Gastroesophageal sphincter (tissue), 4 donors: Measurements from ENCODE around the gene CLIP2. TPM values are rescaled to one million over a fixed set of nuclear protein-coding genes. Genes with fewer than 3 reads are reported as not detected.

Experiments used
- ATAC-seq: fragments of 150-250 bp; one replicate; pipeline ENCODE4 v1.9.1; 2016; ENCODE audit warnings: mild to moderate bottlenecking, moderate library complexity
- H3K27ac ChIP-seq, 4 donors: fragments of 200-600 bp; sonication (generic) in 3 of 4; 1 replicate in 3 of 4; 2 replicates in 1 of 4; pipeline ENCODE4 v1.5.1; 2016 to 2019
- H3K27me3 ChIP-seq: fragments of 200-600 bp; sonication (generic); one replicate; pipeline ENCODE4 v1.5.1; 2019
- H3K36me3 ChIP-seq, 2 donors: fragments of 200-600 bp; sonication (generic); one replicate each; pipeline ENCODE4 v1.5.1; 2019; ENCODE audit warnings: control low read depth in 1 of 2
- H3K4me1 ChIP-seq, 3 donors: fragments of 200-600 bp; sonication (generic); 1 replicate in 2 of 3; 2 replicates in 1 of 3; pipeline ENCODE4 v1.5.1; 2016 to 2019; ENCODE audit warnings: control low read depth in 2 of 3
- H3K4me3 ChIP-seq, 2 donors: fragments of 200-600 bp; sonication (generic); one replicate each; pipeline ENCODE4 v1.5.1; 2019; ENCODE audit warnings: mild to moderate bottlenecking in 1 of 2, moderate library complexity in 1 of 2
- H3K9me3 ChIP-seq, 3 donors: fragments of 200-600 bp; sonication (generic); one replicate each; pipeline ENCODE4 v1.5.1; 2017 to 2019; ENCODE audit warnings: control low read depth in 2 of 3
- EP300 ChIP-seq: sonication (generic); formaldehyde crosslinking; IDR thresholded peaks from one replicate; pipeline ENCODE4 v1.6.1; 2017; ENCODE audit warnings: antibody characterized with exemption, mild to moderate bottlenecking
- POLR2A ChIP-seq, 2 donors: fragments of 450-650 bp; IDR thresholded peaks; one replicate each; pipeline ENCODE4 v1.6.1; 2017; ENCODE audit warnings: antibody characterized with exemption in 2 of 2, mild to moderate bottlenecking in 2 of 2, moderate library complexity in 1 of 2
- POLR2AphosphoS5 ChIP-seq: sonication (generic); formaldehyde crosslinking; IDR thresholded peaks from one replicate; pipeline ENCODE4 v1.6.1; 2017; ENCODE audit warnings: antibody characterized with exemption
- WGBS, 2 donors: methylation state at CpG; one replicate each; pipeline ENCODE4 v1.1.5; 2018; ENCODE audit warnings: low coverage in 1 of 2; 5-methylcytosine and 5-hydroxymethylcytosine counted together
- total RNA-seq, 4 donors: library from RNA; depleted of rRNA; stranded (reverse); fragments of >200 nt; gene quantifications; one replicate each; pipeline ENCODE4 v1.1.0, GENCODE V29; 2016
- TF ChIP-seq, protein P1 (sequence below), 4 experiments: fragments of 200-600 bp in 2 of 4; fragments of 450-650 bp in 2 of 4; sonication (generic) in 1 of 4; IDR thresholded peaks; one replicate each; pipeline ENCODE4 v1.5.1; 2017 to 2019; ENCODE audit warnings: antibody characterized with exemption in 4 of 4, mild to moderate bottlenecking in 2 of 4, moderate library complexity in 2 of 4

CLIP2 gene
- total RNA-seq, 4 donors from 2014 or later = 23.0 to 50.7 (median 35.5) TPM

DNA sequence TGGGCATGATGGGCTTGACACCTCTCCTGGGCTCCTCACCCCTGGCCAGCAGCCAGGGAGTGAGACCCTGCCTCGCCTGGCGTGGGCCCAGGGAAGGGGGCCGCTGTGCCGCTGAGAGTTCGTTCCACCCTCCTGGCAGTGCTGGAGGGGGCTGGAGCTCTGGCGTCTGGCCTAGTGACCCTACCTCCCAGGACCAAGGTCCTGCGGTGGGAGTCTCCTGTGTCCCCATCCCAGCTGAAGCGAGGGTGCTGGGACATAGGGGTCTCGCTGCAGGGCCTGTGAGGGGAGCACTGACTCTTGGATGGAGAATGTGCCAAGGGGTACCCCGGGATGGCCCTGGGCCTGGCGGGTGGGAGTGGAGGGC lies 165.7 kb downstream of the CLIP2 start:
- ATAC-seq = no peak
- H3K4me3 ChIP-seq = peak overlapping the region; percentile 86 to 92
- WGBS, 2 donors = no CpG with 5 or more reads among the region's 11 CpGs
- H3K9me3 ChIP-seq = no peaks in the 10 kb centered on the region
- no peak for TF ChIP-seq EP300
- TF ChIP-seq, protein P1, sequence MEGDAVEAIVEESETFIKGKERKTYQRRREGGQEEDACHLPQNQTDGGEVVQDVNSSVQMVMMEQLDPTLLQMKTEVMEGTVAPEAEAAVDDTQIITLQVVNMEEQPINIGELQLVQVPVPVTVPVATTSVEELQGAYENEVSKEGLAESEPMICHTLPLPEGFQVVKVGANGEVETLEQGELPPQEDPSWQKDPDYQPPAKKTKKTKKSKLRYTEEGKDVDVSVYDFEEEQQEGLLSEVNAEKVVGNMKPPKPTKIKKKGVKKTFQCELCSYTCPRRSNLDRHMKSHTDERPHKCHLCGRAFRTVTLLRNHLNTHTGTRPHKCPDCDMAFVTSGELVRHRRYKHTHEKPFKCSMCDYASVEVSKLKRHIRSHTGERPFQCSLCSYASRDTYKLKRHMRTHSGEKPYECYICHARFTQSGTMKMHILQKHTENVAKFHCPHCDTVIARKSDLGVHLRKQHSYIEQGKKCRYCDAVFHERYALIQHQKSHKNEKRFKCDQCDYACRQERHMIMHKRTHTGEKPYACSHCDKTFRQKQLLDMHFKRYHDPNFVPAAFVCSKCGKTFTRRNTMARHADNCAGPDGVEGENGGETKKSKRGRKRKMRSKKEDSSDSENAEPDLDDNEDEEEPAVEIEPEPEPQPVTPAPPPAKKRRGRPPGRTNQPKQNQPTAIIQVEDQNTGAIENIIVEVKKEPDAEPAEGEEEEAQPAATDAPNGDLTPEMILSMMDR (IDR thresholded peaks at IDR 0.05) = no peak
- TF ChIP-seq POLR2AphosphoS5 = no peak
- no peak for TF ChIP-seq POLR2A (IDR thresholded peaks at IDR 0.05)
- peak overlapping the region; percentile 89 to 97 (median 94) for H3K27ac ChIP-seq
- H3K27me3 ChIP-seq = no peaks in the 10 kb centered on the region
- no peaks in the 10 kb centered on the region for H3K36me3 ChIP-seq
- H3K4me1 ChIP-seq = peaks cover 0 to 59% (median 6%) of the 10 kb centered on the region in 3 donors

DNA sequence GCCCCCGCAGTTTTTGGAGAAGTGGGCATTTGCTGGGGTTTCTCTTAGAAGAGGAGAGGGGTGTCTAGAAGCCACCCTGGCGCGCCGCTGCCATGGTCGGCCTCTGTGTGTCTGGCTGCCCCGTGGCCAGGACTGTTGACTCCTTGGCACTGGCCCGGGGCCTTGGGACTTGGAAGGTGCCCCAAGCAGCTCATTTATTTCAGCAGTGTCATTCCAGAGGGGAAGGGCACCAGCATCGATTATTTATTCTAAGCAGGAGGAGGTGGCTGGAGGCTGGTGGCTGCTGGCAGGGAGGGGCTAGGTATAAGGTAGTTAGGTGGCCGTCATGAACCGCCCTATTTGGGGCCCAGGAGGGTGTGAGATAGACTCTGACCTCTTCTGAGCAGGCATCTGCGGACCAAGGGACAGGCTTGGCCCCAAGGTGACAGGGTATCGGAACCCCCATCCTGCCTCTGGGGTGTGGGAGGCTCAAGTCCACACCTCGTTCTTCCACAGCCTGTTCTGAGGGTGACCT lies 166.1 kb downstream of the CLIP2 start:
- Histone ChIP-seq H3K4me1 (peaks cover 0 to 61% (median 6%) of the 10 kb centered on the region in 3 donors), H3K27ac (peak overlapping the region; percentile 89 to 97 (median 94)), H3K36me3 (no peaks in the 10 kb centered on the region), H3K27me3 (no peaks in the 10 kb centered on the region), H3K4me3 (peak overlapping the region; percentile 86 to 92), H3K9me3 (no peaks in the 10 kb centered on the region)
- no peak for ATAC-seq
- TF ChIP-seq EP300 (no peak), POLR2AphosphoS5 (peak; percentile 83), POLR2A (IDR thresholded peaks at IDR 0.05) (peak in 1 of 2 donors; percentile 38)
- TF ChIP-seq, protein P1 (IDR thresholded peaks at IDR 0.05) = no peak
- WGBS, 2 donors = 57% methylated on average over 1 of the region's 13 CpGs; no CpG with 5 or more reads in 1 of the 2 donors

Other genes with a start within 250 kb of the CLIP2 start
- gene LIMK1, start 205.6 kb upstream of the CLIP2 start, total RNA-seq = 10 to 100 TPM in 3 of 4 donors, 1 to 10 TPM in 1; 7.2 to 20.6 (median 13.2) TPM
- 100 to 1,000 TPM; 291 to 344 (median 322) TPM for gene EIF4H, start 115.1 kb upstream of the CLIP2 start, total RNA-seq
- gene LAT2, start 79.4 kb upstream of the CLIP2 start, total RNA-seq = 1 to 10 TPM; 2.8 to 8.2 (median 4.8) TPM
- gene RFC2, start 35.0 kb upstream of the CLIP2 start, total RNA-seq = 10 to 100 TPM; 11.3 to 12.2 (median 11.3) TPM
- gene GTF2IRD1, start 164.5 kb downstream of the CLIP2 start, total RNA-seq = 10 to 100 TPM; 21.5 to 49.0 (median 28.2) TPM